Neutrophil (primary cell): ENCODE results near the gene UVRAG.

Experiments used
- H3K27ac ChIP-seq: fragments of 200-600 bp; sonication (generic); 2 replicates; pipeline ENCODE4 v1.5.1; 2016; ENCODE audit warnings: mild to moderate bottlenecking, moderate library complexity
- H3K27me3 ChIP-seq: fragments of 200-600 bp; sonication (generic); 2 replicates; pipeline ENCODE4 v1.6.0; 2016; ENCODE audit warnings: mild to moderate bottlenecking
- H3K36me3 ChIP-seq: fragments of 200-600 bp; sonication (generic); 2 replicates; pipeline ENCODE4 v1.5.1; 2017
- H3K4me1 ChIP-seq, 2 experiments: fragments of 200-600 bp in 1 of 2; sonication (generic) in 1 of 2; 1 replicate in 1 of 2; 2 replicates in 1 of 2; pipeline versions ENCODE4 v1.5.1 to v1.6.1; 2013 to 2016; ENCODE audit warnings: low read depth in 1 of 2, low read length in 1 of 2, mild to moderate bottlenecking in 1 of 2, moderate library complexity in 1 of 2; ENCODE audit not compliant: control insufficient read depth in 1 of 2, insufficient read depth in 1 of 2
- H3K4me3 ChIP-seq, 2 experiments: fragments of 200-600 bp in 1 of 2; sonication (generic) in 1 of 2; 1 replicate in 1 of 2; 2 replicates in 1 of 2; pipeline ENCODE4 v1.5.1; 2013 to 2016; ENCODE audit warnings: low read depth in 1 of 2, low read length in 1 of 2, mild to moderate bottlenecking in 1 of 2, moderate library complexity in 1 of 2
- H3K9me3 ChIP-seq: fragments of 200-600 bp; sonication (generic); 2 replicates; pipeline ENCODE4 v1.5.1; 2016
- TF ChIP-seq, protein P1 (sequence below): fragments of 200-600 bp; sonication (generic); IDR thresholded peaks from 2 replicates; pipeline ENCODE4 v1.5.1; 2016; ENCODE audit warnings: antibody characterized with exemption

The UVRAG gene

DNA sequence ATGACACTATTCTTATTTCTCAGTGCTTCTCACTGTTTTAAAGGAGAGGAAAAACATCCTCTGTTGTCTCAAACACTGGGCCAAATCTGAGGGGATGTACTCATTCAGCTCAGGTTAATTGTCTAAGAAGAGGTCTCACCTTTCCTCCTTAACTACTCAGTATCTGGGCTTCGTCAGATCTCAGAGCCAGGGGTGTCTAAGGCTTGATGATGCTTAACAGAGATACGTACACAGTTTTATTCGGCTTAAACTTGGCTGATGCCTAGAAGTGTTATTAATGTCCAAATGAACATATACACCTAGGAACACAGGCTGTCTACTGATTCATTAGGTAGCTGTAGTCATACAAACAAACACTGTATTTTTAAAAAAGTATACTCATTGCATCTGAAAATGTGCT lies 85.8 kb downstream of the UVRAG start:
- Histone ChIP-seq H3K9me3 (no peaks in the 10 kb centered on the region), H3K4me1 (no peaks in the 10 kb centered on the region), H3K4me3 (no peak overlapping the region), H3K27ac (no peak overlapping the region), H3K27me3 (no peaks in the 10 kb centered on the region), H3K36me3 (no peaks in the 10 kb centered on the region)
- TF ChIP-seq, protein P1, sequence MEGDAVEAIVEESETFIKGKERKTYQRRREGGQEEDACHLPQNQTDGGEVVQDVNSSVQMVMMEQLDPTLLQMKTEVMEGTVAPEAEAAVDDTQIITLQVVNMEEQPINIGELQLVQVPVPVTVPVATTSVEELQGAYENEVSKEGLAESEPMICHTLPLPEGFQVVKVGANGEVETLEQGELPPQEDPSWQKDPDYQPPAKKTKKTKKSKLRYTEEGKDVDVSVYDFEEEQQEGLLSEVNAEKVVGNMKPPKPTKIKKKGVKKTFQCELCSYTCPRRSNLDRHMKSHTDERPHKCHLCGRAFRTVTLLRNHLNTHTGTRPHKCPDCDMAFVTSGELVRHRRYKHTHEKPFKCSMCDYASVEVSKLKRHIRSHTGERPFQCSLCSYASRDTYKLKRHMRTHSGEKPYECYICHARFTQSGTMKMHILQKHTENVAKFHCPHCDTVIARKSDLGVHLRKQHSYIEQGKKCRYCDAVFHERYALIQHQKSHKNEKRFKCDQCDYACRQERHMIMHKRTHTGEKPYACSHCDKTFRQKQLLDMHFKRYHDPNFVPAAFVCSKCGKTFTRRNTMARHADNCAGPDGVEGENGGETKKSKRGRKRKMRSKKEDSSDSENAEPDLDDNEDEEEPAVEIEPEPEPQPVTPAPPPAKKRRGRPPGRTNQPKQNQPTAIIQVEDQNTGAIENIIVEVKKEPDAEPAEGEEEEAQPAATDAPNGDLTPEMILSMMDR = no peak

DNA sequence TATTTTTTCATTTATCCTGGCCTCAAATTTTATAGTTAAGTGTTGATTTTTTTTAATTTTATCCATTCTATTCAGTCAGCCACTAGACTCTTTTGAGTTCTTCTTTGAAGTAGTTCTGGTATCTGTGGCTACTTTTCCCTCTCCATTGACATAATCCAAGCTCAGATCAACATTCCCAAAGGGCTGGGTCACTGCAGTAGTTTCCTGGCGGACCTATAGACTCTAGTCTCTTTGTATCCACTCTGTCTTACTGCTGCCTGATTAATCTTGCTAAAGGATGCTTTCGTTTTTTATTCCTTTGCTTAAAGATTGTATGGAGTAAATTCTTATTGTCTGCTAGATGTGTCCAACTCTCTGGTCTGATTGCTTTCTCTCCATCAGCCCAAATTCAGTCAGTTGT lies 87.6 kb downstream of the UVRAG start:
- Histone ChIP-seq H3K4me1 (peaks cover 7 to 9% of the 10 kb centered on the region in 2 experiments), H3K4me3 (no peak overlapping the region), H3K27ac (no peak overlapping the region), H3K36me3 (no peaks in the 10 kb centered on the region), H3K9me3 (no peaks in the 10 kb centered on the region), H3K27me3 (no peaks in the 10 kb centered on the region)
- TF ChIP-seq, protein P1 = no peak

DNA sequence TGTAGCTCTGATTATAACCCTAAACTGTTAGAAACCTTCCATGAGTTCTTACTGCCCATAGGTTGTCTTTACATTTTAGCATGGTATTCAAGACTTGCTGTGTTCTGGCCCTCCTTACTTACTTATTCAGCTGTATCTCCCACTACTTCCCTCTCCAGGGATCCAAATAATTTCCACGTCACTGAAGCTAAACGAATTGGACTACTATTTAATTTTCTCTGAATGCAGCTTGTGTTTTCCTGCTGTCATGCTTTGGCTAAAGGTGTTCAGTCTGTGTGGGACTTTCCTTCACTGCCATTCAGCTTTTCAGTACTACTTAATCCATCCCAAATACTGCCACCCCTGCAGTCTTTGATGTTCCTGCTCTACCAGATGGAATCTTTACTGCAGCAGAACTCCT lies 88.3 kb downstream of the UVRAG start:
- TF ChIP-seq, protein P1 = no peak
- no peak overlapping the region for H3K27ac ChIP-seq
- peaks cover 13 to 16% of the 10 kb centered on the region in 2 experiments for H3K4me1 ChIP-seq
- no peaks in the 10 kb centered on the region for H3K27me3 ChIP-seq
- H3K9me3 ChIP-seq = no peaks in the 10 kb centered on the region
- H3K4me3 ChIP-seq = no peak overlapping the region
- no peaks in the 10 kb centered on the region for H3K36me3 ChIP-seq

DNA sequence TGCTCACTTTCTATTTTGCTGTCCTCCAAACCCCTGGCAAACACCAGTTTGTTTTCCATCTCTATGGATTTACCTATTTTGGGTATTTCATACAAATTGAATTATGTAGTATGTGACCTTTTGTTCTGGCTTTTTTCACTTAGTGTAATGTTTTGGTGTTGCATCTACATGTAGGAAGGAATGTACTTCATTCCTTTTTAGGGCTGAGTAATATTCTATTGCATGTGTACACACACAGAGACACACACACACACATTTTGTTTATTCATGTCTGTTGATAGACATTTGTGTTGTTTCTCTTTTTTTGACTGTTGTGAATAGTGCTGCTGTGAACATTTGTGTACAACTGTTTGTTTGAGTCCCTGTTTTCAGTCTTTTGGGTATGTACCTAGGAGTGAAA lies 90.4 kb downstream of the UVRAG start:
- TF ChIP-seq, protein P1 = no peak
- H3K4me3 ChIP-seq = no peak overlapping the region
- H3K4me1 ChIP-seq = peaks cover 14 to 16% of the 10 kb centered on the region in 2 experiments
- H3K27me3 ChIP-seq = no peaks in the 10 kb centered on the region
- no peaks in the 10 kb centered on the region for H3K36me3 ChIP-seq
- no peak overlapping the region for H3K27ac ChIP-seq
- no peaks in the 10 kb centered on the region for H3K9me3 ChIP-seq

DNA sequence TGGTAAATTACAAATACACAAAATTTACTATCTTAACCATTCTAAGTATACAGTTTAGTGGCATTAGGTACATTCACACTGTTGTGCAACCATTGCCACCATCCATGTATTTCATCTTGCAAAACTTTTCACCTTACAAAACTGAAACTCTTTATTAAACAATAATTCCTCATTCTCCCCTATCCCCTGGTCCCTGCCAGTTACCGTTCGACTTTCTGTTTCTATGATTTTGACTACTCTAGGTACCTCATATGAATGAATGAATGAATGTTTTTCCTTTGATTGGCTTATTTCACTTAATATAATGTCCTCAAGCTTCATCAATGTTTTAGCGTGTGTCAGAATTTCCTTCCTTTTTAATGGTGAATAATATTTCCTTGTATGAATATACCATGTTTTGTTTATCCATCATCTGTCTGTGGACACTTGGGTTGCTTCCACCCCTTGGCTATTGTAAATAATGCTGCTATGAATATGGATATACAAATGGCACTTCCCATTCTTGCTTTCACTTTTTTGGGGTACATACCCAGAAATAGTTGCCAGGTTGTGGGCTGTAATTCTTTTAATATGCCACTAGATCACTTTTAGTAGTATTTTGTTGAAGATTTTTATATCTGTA lies 93.0 kb downstream of the UVRAG start:
- Histone ChIP-seq H3K9me3 (no peaks in the 10 kb centered on the region), H3K27me3 (no peaks in the 10 kb centered on the region), H3K4me3 (no peak overlapping the region), H3K36me3 (peaks cover 5% of the 10 kb centered on the region), H3K27ac (peak overlapping the region; percentile 51), H3K4me1 (peaks cover 14 to 16% of the 10 kb centered on the region in 2 experiments)
- TF ChIP-seq, protein P1 = no peak
